GM06990 (cell line): Measurements from ENCODE around the gene CYTH3.

ENCODE experiments used
- DNase-seq: peaks from one replicate; pipeline ENCODE4 v3.0.0-alpha.2; 2011; ENCODE audit not compliant: insufficient read length; ENCODE audit errors: extremely low read depth
- H3K27me3 ChIP-seq: replicated peaks from 2 replicates; pipeline ENCODE4 v1.6.0; 2011; ENCODE audit warnings: low read length; ENCODE audit not compliant: control insufficient read depth, insufficient read depth
- H3K36me3 ChIP-seq: 2 replicates; pipeline ENCODE4 v1.5.1; 2011; ENCODE audit warnings: low read length; ENCODE audit not compliant: control insufficient read depth, insufficient read depth
- H3K4me3 ChIP-seq: replicated peaks from 2 replicates; pipeline ENCODE4 v1.5.1; 2011; ENCODE audit warnings: low read depth, mild to moderate bottlenecking, control low read depth, low read length
- CTCF ChIP-seq: IDR thresholded peaks from 2 replicates; pipeline ENCODE4 v1.5.1; 2011; ENCODE audit warnings: low read length, control low read depth, mild to moderate bottlenecking, inconsistent platforms; ENCODE audit not compliant: insufficient read depth, poor library complexity, severe bottlenecking

CYTH3 gene

GRCh38 chr7:6159524-6160031 lies 112.8 kb downstream of the CYTH3 start:
- no peak for TF ChIP-seq CTCF
- DNase-seq, result no peak
- Histone ChIP-seq H3K27me3 (no peaks in the 10 kb centered on the region), H3K36me3 (peaks cover 18% of the 10 kb centered on the region), H3K4me3 (no peak overlapping the region)

- Histone ChIP-seq H3K27me3 (no peaks in the 10 kb centered on the region), H3K4me3 (no peak overlapping the region), H3K36me3 (peaks cover 18% of the 10 kb centered on the region)
- no peak for TF ChIP-seq CTCF
- no peak for DNase-seq
Measured at GRCh38 chr7:6159097-6159483, 113.3 kb downstream of the CYTH3 start.

DNA sequence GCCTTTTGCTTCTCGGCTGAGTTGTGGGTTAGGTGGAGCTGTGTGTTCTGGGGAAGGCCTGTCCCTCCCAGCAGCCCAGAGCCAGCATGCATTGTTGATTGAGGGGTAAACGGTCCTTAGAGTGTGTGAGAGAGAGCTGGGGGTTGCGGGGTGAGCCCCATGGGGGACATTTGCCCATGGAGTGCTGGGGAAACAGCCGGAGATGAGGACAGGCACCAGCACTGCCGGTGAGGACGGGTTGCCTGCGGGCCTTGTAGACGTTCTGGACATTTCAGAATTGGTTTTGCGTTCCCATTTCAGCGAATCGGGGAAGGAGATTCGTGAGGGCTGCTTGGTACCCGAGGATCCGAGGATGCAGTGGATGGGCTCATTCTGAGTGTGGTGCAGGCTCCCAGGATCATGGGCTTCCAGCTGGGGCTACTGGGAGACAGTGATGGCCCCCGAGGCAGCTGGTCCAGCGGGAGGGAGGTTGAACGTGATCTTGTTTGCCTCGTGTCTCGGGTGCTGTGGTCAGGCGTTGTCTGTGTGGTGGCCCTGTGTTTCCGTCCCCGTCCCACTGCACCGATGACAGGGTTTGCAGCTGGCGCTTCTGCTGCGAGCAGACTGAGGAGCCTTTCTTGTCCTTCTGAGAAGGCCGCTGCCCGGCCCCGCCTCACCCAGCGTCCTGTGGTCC lies 113.9 kb downstream of the CYTH3 start:
- Histone ChIP-seq H3K36me3 (peaks cover 22% of the 10 kb centered on the region), H3K4me3 (no peak overlapping the region), H3K27me3 (no peaks in the 10 kb centered on the region)
- no peak for TF ChIP-seq CTCF
- DNase-seq, result no peak

GRCh38 chr7:6157685-6158423 lies 114.6 kb downstream of the CYTH3 start:
- peaks cover 22% of the 10 kb centered on the region for H3K36me3 ChIP-seq
- no peak for DNase-seq
- H3K4me3 ChIP-seq, result no peak overlapping the region
- TF ChIP-seq CTCF, result no peak
- H3K27me3 ChIP-seq, result no peaks in the 10 kb centered on the region

DNA sequence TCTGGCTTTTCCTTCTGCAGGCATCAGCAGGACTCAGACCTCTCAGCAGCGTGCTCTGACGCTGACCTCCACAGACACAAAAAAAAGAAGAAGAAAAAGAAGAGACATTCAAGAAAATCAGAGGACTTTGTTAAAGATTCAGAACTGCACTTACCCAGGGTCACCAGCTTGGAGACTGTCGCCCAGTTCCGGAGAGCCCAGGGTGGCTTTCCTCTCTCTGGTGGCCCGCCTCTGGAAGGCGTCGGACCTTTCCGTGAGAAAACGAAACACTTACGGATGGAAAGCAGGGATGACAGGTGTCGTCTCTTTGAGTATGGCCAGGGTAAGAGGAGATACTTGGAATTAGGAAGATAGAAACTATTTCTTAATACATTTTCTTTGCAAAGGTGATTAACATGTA lies 115.7 kb downstream of the CYTH3 start:
- Histone ChIP-seq H3K36me3 (peaks cover 24% of the 10 kb centered on the region), H3K4me3 (no peak overlapping the region), H3K27me3 (no peaks in the 10 kb centered on the region)
- DNase-seq, result no peak
- TF ChIP-seq CTCF, result no peak
